ENCODE results near the gene MIB2.

- no peak for TF ChIP-seq CTCF (IDR thresholded peaks at IDR 0.05)
- no peak for TF ChIP-seq POLR2AphosphoS5 (IDR thresholded peaks at IDR 0.05; ENCODE audit: insufficient read depth in 1 of 2, low read depth in 1 of 2)
- no peak for TF ChIP-seq POLR2A (IDR thresholded peaks at IDR 0.05)
Measured at GRCh38 chr1:1605034-1605591, 10.2 kb upstream of the MIB2 start.

Data from vagina (tissue), 2 donors.